Fibroblast of skin of back (primary cell): ENCODE data around the gene LRRC8E.

ENCODE experiments used
- DNase-seq: peaks from one replicate; pipeline ENCODE4 v3.0.0-alpha.2; 2013

LRRC8E gene

DNA sequence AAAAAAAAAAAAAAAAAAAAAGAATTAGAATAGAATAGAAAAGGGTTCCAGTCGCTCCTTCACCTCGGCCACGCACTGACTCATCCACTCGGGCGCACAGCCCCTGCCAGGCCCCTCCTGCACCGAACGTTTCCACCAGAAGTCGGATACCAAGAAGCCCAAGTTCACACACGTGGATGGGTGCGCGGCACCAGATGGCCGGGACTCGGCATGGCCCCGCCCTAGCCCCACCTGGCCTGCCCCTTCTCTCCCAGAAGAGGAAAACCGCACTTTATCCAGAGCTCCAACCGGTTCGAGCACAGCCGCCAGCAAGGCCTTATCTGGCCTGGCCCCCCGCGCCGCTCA lies 20.0 kb upstream of the LRRC8E start:
- no peak for DNase-seq

DNA sequence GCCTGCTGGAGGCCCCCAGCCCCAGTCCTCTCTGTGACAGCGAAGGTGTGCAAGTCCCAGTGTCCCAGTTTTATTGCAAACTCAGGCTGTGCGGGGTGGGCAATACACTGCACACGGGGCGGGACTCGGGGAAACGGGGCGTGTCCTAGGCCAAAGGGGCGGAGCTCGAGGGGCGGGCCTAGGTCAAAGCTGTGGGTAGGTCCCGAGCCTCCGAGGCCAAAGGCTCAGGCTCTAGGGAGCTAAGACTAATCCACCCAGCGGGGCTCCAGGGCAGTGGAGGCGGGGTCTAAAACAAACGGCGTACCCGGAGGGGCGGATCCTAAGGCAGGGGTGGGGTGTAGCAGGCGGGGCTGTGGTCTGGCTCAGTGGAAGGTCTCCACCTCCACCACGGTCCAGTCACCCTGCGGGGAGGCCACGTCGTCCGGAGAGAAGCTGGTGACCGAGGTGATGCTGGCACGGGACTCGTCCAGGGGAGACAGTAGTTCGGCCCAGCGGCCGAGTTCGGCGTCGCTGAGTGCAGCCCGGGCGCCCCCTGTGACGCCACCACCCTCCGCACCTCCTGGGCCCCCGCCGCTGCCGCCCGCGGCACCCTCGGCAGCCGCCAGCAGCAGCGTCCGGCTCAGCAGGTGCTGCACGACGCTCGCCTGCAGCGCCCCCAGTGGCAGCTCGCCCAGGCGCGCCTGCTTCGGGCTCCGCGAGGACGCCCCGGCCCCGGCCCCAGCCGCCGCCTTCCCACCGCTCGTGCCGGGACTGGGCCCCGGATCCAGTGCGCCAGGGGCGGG lies 19.4 kb upstream of the LRRC8E start:
- DNase-seq = peak; percentile 65

DNA sequence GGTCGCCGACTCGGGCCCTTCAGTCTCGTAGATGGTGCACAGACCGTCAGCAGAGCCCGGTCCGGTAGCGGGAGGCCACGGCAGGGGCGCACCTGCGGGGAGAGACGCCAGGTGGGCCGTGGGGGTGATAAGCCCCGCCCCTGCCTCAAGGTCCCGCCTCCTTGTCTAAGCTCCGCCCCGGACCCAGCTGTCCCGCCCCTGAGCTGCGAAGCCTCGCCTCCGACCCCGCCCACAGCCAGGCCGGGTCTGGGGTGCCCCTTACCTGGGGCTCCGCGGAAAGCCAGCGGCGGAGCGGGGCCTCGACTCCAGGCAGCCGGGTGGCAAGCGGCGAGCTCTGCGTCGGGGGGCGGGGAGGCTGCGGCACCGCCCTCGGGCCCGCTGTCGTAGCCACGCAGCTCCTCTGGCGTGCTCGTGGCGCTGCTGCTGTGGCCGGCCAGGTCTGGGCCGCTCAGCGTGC lies 18.8 kb upstream of the LRRC8E start:
- peak; percentile 28 for DNase-seq

DNA sequence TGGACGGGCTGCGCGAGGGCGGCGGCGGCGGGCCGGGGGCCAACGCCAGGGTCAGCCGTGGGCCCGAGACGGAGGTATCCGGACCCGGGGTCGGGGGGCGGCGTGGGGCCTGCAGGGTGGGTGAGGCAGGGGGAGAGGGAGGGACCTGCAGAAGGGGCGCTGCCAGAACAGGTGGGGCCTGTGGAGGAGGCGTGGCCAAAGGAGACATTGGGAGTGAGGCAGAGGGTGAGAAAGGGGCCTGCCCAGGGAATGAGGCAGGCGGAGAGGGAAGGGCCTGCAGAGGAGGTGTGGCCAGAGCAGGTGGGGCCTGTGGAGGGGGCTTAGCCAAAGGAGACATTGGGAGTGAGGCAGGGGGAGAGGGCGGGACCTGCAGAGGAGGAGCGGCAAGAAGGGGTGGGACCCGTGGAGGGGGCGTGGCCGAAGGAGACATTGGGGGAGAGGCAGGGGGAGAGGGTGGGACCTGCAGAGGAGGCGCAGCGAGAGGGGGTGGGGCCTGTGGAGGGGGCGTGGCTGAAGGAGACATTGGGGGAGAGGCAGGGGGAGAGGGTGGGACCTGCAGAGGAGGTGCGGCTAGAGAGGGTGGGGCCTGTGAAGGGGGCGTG lies 18.3 kb upstream of the LRRC8E start:
- DNase-seq = peak; percentile 29

DNA sequence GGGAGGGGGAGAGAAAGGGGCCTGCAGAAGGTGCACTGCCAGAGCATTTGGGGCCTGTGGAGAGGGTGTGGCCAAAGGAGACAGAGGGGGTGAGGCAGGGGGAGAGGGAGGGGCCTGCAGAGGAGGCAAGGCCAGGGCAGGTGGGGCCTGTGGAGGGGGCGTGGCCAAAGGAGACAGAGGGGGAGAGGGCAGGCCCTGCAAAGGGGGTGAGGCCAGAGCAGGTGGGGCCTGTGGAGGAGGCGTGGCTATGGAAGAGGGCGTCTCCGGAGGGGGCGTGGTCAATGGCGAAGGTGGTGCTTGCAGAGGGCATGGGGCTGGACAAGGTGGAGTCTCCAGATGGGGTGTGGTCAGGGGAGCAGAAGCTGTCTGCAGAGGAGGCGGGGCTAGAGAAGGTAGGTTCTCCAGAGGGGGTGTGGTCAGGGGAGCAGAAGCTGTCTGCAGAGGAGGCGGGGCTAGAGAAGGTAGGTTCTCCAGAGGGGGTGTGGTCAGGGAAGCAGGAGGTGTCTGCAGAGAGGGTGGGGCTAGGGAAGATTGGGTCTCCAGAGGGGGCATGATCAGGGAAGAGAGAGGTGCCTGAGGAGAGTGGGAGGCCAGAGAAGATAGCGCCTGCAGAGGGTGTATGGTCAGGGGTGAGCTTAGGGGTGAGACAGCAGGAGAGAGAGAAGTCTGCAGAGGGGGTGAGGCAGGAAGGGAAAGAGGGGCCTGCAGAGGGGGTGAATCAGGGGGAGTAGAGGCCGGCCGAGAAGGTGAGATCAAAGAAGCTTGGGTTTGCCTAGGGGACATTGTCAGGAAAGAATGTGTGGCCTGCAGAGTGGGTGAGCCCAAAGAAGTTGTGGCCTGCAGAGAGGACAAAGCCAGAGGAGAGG lies 17.5 kb upstream of the LRRC8E start:
- DNase-seq = peak; percentile 28

DNA sequence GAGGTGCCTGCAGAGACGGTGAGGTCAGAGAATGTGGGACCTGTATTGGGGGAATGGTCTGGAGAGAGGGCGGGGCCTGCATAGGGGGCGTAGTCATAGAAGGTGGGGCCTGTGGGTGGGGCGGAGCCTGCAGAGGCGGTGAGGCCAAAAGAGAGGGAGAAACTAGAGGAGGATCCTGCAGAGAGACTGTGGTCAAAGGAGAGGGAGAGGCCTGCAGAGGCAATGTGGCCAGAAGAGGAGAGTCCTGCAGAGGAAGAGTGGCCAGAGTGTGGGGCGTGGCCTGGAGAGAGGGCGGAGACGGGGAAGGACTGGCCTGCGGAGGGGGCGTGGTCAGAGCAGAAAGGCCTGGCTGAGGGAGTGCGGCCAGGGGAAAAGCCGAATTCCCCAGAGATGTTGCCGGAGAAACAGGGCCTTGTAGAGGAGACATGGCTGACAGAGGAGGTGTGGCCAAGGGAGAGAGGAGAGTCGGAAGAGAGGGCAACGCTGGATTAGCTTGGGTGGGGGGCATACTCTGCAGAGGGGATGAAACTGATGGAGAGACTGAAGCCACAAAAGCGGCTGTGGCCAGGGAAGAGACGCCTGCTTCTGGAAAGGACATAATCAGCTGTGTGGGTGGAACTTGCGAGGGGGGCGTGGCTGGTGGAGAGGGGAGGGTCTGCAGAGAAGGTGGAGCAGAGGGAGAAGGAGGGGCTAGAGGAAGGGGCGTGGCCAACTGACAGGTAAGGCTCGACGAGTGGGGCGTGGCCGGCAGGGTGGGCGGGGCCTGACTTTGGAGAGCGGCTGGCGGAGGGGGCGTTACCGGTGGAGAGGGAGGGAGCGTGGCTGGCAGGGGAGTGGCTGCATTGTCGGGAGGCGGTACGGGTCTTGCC lies 16.6 kb upstream of the LRRC8E start:
- DNase-seq = peak; percentile 89

DNA sequence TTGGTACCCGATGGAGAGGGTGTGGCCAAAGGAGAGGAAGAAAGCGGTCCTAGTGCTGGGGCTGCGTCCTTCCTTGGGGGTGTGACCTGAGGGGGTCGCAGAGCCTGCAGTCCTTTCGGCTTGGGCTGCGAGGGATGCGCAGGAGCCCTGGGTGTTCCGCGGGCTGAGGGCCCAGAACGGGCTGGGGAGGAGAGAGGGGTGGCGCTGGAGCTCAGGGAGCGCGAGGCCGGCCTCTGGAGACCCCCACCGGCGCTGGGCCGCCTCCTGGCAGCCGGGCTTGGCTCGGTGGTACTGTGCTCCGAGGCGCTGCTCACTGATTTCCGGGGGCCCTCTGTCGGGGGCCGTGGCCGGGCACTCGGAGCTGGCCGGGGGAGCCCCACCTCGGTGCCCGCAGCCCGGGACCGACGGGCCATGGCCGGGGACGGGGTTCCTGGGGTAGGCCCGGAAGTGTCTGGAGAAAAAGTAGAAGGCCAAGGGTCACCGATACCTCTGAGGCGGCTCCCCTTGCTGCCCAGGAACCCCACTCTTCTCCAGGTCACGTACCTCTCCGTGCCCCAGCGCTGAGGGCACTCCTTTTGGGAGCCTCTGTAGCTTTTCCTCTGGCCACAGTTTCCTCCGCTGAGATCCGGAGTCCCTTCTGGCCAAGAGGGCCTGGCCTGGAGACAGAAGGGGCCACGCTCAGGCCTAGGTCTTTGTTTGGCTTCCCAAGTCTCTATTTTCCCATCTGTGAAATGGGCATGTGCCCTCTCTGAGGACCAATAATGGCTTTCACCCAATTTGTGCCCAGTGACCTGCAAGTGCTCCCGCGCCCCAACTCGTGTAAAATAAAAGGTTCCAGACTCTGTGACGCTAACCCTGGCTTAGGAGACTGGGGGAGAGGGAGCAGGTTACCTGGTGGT lies 15.8 kb upstream of the LRRC8E start:
- no peak for DNase-seq

DNA sequence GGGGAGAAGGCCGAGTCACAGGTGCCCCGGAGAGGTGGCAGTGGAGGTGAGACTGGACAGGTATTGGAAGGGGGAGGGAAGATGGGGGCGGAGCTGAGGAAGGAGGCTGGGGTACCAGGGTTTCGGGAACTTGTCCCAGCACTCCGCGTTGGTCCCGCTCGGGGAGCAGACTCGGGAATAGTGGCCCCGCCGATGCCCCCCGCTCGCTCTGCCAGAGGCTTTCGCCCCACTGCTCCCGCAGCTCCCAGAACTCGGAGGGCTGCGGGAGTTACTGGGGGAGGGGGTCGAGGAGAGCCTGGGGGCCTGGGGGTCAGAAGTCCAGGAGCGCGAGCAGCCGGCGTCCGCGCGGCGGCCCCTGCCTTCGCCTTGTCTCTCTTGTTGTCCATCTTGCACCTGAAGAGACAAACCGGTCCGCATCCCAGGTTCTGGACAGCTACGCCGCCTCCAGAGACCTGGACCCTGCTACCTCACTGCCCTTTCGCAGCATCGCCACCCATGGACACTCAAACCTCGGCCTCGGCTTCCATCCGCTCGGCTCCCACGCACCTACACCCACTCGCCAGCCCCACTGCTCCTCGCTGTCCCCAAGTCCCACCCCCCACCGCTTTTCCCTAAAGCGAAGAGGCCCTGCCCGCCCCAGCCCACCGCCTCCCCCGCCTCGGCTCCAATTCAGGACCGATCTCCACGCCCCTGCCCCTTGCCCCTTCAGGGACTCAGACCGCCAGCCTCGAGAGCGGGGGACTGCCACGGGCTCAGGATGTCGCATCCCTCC lies 14.8 kb upstream of the LRRC8E start:
- no peak for DNase-seq

DNA sequence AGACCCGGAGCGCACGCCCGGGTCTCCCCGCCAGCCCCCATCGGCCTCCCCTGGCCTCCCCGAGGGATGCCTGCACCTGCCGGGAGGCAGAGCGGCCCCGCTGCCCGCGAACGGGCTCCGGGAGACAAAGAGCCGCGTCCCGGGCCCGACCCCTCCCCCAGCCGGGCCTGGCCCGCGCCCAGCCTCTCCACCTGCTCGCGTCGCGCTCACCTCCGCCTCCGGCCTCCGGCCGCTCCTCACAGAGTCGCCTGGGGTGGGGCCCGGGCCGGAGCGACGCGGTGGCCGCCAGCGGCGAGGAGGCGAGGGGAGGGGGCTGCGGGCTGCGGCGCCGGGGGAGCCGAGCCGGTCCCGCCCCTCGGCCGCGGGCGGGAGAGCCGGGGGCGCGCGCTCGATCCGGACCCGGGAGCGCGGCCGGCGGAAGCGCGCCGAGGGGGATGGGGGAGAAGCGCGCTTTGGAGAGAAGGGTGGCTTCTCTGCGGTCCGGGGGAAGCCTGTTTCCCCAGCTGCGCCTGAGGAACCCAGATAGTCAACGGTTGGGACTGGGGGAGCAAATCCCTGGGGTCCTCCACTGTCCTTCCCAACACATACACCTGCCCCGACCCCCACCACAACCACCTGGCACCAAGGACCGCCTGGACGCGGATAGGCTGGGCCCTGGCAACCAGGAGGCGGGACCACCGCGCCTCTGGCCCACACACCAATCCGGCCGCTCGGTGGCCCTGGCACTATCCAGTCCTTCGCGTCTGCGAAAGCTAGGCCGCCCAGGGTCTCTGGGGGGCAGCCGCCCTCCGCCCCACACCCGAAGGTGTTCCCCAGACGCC lies 14.0 kb upstream of the LRRC8E start, which contains the start of gene PRR36:
Gene PRR36, minus strand, starts transcription at position 315 of the 821 bp plus-strand sequence. CDS start 701 bp downstream, outside the sequence.
- DNase-seq = no peak

DNA sequence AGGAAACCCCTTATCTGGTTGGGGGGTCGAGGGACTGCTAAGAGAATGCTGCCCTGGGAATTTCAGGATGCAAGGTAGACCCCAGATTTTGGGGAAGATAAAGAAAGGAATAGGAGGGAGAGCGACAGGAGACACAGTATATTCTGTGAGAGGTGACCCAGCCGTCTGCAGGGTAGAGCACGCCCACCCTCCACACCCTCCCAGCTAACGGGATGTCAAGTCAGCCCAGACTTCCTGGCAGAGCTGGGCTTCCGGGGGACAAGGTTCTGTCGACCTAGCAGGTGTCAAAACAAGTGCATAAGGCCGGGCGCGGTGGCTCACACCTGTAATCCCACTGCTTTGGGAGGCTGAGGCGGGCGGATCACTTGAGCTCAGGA lies 13.4 kb upstream of the LRRC8E start:
- DNase-seq = no peak

DNA sequence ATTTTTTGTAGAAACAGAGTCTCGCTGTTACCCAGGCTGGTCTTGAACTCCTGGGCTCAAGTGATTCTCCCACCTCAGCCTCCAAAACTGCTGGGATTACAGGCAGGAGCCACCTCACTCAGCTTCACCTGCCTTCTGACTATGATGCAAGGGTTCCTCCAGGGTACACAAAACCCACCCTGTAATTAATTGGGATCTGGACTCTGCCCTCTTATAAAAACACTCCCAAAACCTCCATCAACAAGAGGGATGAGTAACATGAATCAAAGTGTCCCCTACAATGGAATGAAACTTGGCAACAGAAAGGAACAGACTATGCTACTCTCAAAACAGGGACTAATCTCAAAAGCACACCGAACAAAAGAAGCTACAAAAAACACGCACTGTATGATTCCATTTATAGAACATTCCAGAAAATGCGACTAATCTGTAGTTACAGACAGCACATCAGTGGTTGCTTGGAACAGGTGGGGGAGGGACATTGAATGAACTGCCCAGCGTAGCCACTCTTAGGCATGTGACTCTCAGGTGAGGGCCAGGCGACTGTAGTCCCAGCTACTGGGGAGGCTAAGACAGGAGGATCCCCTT lies 11.0 kb upstream of the LRRC8E start:
- DNase-seq = peak; percentile 51

DNA sequence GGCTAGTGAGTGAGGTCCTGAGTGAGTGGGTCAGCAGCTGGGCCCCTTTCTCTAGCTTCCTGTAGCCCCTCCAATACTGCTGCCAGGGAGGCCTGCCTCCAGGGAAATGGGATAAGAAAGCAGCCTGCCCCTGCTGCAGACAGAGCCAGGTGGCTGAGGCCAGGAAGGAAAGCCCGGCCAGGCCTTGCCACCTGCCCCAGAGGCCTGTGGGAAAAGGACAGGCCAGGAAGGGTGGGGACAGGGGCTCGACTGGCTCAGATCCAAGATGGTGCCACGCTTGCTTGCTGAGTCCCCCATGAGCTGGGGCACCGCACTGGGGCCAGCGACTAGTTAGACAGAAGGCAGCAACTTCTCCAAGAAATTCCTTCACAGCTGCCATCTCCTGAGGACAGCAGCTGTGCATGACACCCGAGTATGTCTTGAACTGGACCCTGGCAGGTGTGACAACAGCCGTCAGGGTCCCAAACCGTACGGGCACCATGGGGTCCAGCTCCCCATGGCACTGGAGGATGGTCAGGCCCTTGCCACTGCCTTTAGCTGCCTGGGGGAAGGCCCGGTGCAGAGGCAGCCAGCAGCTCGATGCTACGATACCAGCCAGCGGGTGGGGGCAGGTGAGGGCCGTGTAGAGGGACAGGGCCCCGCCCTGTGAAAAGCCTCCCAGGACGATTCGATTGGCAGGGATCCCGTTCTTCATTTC lies 9.1 kb upstream of the LRRC8E start:
- DNase-seq = no peak

DNA sequence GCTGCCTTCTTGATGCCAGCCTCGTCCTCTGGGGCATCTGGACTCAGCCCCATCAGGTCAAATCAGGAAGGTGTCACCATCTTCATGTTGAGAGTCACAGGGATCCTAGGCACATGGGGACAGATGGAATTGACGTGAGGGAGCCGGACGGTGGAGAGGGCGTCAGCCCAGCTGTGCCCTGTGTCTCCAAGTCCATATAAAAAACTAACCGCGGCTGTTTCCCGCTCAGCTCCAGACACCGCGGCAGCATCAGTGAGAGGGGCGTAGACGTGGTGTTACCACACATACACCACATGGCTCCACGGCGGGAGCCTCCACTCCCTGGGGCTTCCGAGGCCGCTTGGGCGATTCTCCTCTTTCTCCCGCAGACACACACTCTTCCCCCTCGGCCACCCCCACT lies 8.5 kb upstream of the LRRC8E start:
- DNase-seq = no peak

DNA sequence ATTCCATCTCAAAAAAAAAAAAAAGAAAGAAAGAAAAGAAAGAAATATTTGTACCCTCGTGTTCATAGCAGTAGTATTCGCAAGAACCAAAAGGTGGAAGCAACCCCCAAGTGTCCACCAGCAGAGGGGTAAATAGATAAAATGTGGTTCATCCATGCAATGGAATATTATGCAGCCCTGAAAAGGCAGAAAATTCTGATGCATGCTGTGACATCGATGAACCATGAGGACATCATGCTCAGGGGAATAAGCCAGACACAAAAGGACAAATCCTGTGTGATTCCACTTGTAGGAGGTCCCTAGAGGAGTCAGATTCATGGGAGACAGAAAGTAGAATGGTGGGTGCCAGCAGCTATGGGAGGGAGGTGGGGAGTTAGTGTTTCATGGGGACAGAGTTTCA lies 6.4 kb upstream of the LRRC8E start:
- DNase-seq = no peak

DNA sequence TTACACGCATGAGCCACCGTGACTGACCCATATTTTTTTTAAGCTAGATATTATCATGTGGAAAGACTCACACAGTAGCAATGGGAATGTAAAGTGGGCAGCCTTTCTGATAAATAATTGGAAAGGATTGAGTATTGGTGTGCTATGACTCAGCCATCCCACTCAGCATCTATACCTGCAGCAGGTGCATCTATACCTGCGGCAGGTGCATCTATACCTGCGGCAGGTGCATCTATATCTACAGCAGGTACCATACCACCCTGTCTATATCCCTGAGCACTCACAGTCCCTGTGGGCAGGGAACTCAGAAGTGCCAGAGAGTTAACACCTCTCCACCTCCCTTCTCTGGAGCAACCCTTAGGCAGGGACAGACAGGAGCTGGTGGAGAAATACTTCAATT lies 5.2 kb upstream of the LRRC8E start:
- no peak for DNase-seq

DNA sequence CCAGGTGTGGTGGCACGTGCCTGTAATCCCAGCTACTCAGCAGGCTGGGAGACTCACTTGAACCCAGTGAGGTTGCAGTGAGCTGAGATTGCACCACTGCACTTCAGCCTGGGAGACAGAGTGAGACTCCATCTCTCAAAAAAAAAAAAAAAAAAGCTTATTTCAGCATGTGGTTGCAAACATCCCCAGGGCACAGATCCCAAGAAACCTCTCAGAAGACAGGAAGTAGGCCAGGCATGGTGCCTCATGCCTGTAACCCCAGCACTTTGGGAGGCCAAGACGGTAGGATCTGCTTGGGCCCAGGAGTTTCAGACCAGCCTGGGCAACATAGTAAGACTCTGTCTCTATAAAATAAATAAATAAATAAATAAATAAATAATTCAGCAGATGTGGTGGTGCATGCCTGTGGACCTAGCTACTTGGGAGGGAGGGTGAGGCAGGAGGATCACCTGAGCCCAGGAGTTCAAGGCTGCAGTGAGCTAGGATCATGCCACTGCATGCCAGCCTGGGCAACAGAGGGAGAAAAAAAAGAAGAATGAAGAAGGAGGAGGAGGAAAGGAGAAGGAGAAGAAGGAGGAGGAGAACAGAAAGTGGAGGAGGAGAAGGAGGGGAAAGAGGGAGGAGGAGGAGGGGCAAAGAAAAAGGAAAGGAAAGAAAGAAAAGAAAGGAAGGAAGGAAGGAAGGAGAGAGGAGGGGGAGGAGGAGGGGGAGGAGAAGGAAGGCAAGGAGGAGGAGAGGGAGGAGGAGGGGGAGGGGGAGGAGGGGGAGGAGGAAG lies 4.3 kb upstream of the LRRC8E start:
- DNase-seq = peak; percentile 36

DNA sequence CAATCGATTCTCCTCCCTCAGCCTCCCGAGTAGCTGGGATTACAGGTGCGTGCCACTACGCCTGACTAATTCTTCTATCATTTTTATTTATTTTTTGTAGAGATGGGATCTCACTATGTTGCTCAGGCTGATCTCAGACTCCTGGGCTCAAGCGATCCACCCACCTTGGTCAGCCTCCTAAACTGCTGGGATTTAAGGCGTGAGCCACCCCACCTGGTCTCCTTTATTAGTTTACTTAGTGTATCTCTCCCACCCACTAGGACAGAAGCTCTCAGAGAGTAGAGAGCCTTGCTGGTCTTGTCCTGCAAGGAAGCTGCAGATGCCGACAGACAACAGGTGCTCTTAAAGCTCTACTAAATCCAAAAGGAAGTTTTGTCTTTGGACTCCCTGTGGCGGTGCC lies 2.5 kb upstream of the LRRC8E start:
- no peak for DNase-seq
